ENCODE data around the gene LMAN1L. TPM values are rescaled to one million over a fixed set of nuclear protein-coding genes. Genes with fewer than 3 reads are reported as not detected.
A peak's percentile ranks its signal among the peaks of the same experiment; 100 is the strongest.

LMAN1L gene
- total RNA-seq = 8.1 TPM
- long read RNA-seq, partial matches to known transcripts = 0 of 2 reads
- long read RNA-seq, other reads (novel, unspliced or antisense) = 2 of 2 reads

GRCh38 chr15:74812533-74812932, at the start of gene LMAN1L:
TSS of gene LMAN1L (plus strand) at chr15:74812835. CDS start at chr15:74812855, 20 bp downstream.
- Histone ChIP-seq H3K4me1 (peaks cover 52% of the 10 kb centered on the region), H3K4me3 (peak within 1 kb of the TSS; percentile 41), H3K9me3 (replicated peaks) (no peaks in the 10 kb centered on the region), H3K36me3 (no peaks in the 10 kb centered on the region), H3K27me3 (ENCODE audit: low read depth) (no peaks in the 10 kb centered on the region), H3K27ac (replicated peaks) (peak within 1 kb of the TSS; percentile 30)
- intact Hi-C loops (cut with micrococcal nuclease) = no loop called here
- no peak for TF ChIP-seq CTCF (IDR thresholded peaks at IDR 0.05; ENCODE audit: borderline replicate concordance)
- no peak for DNase-seq

DNA sequence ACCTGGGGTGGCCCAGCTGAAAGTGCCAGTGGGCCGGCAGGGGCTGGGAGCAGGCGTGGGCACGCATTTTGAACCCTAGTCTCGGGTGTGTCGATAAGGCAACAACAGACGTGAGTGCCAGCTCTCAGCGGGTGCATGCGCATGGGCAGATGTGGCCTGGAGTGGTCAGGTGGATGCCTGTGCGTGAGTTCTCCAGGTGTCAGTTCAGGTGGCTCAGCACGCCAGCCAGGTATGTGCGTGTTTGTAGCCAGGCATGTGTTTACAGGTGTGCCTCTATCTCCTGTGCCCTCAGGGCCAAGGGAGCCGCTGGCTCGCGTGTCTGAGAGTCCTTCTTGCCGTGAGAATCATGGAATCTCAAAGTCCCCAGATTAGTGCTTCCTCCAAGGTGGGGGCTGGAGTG, 49.2 kb upstream of the LMAN1L start:
- no peak overlapping the region for H3K4me3 ChIP-seq
- H3K9me3 ChIP-seq (replicated peaks) = no peaks in the 10 kb centered on the region
- H3K27me3 ChIP-seq (ENCODE audit: low read depth) = peaks cover 7% of the 10 kb centered on the region
- H3K4me1 ChIP-seq = peaks cover 14% of the 10 kb centered on the region
- DNase-seq = no peak
- intact Hi-C loops (cut with micrococcal nuclease) = no loop called here
- peak overlapping the region; percentile 55 for H3K27ac ChIP-seq (replicated peaks)
- no peaks in the 10 kb centered on the region for H3K36me3 ChIP-seq
- TF ChIP-seq CTCF (IDR thresholded peaks at IDR 0.05; ENCODE audit: borderline replicate concordance) = no peak

DNA sequence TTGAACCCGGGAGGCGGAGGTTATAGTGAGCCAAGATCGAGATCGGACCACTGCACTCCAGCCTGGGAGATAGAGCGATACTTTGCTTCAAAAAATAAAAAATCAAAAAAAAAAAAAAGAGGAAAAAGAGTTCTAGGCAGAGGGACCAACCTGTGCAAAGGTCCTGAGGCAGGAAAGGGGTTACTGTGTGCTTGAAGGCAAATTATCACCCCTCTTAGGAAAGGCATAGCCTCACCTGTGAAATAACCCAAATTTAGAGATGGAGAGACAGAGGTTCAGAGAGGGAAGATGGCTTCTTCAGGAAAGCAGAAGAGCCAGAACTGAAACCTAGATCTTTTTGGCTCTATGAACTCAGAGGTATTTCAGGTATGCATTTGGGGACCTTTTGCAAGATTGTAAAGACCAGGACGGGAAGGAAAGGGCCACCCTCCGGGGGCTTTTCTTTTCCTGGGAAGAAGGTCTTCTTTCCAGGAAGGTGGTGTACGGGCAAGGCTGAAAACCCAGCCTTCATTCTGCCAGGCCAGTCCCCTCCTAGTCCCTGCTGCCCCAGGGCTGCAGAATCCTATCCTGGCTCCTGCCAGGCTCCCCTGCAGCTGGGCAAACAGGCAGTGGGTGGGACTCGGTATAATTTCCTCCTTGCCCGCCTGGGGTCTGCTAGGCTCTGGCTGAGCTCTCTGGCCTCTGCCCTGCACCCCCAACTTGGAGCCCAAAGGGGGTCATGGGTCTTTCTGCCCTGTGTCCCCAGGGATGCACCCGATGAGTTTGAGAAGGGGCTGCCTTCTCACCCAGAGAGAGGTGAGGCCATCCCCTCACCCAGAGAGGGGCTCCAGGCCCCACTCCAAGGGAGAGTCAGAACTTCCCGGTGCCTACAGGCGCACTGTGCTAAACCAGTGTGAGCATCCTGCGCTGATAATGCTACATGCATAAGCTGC, 45.2 kb upstream of the LMAN1L start:
- Histone ChIP-seq H3K27me3 (ENCODE audit: low read depth) (peaks cover 7% of the 10 kb centered on the region), H3K27ac (replicated peaks) (no peak overlapping the region), H3K36me3 (no peaks in the 10 kb centered on the region), H3K9me3 (replicated peaks) (no peaks in the 10 kb centered on the region), H3K4me3 (no peak overlapping the region), H3K4me1 (peaks cover 24% of the 10 kb centered on the region)
- no peak for DNase-seq
- intact Hi-C loops (cut with micrococcal nuclease) = loop anchor here (5.0 kb wide), 2 partner anchors 130 to 395 kb away; no protein-coding TSS in a partner anchor
- no peak for TF ChIP-seq CTCF (IDR thresholded peaks at IDR 0.05; ENCODE audit: borderline replicate concordance)

DNA sequence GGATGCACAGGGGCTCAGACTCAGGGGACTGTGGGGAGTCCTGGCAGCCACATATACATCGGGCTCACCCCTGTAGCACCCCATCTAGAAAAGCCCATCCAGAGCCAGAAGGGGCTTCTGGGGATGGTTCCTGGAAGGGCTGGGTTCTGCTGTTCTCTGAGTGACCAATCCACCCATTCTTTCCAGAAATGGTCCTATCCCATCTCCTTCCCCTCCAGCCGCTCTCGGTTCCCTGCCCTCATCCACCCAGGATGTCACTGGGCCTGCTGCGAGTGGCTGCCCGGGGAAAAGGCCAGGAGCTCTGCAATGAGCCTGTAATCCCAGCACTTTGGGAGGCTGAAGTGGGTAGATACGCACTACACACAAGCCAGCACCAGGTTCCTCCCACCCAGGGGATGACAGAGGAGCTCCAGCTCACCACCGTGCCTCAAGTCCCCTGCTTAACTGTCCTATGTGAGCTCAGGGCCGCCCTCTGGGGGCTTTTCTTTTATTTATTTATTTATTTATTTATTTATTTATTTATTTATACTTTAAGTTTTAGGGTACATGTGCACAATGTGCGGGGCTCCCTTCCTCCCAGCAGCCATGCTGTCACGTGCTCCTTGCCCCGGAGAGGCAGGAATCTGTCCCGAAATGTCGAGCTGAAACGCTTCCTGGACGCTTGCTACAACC, 44.4 kb upstream of the LMAN1L start:
- peaks cover 7% of the 10 kb centered on the region for H3K27me3 ChIP-seq (ENCODE audit: low read depth)
- H3K36me3 ChIP-seq = no peaks in the 10 kb centered on the region
- no peaks in the 10 kb centered on the region for H3K9me3 ChIP-seq (replicated peaks)
- intact Hi-C loops (cut with micrococcal nuclease) = loop anchor here (5.0 kb wide), 2 partner anchors 131 to 396 kb away; no protein-coding TSS in a partner anchor
- no peak overlapping the region for H3K4me3 ChIP-seq
- peaks cover 16% of the 10 kb centered on the region for H3K4me1 ChIP-seq
- TF ChIP-seq CTCF (IDR thresholded peaks at IDR 0.05; ENCODE audit: borderline replicate concordance) = no peak
- DNase-seq = no peak
- H3K27ac ChIP-seq (replicated peaks) = no peak overlapping the region

DNA sequence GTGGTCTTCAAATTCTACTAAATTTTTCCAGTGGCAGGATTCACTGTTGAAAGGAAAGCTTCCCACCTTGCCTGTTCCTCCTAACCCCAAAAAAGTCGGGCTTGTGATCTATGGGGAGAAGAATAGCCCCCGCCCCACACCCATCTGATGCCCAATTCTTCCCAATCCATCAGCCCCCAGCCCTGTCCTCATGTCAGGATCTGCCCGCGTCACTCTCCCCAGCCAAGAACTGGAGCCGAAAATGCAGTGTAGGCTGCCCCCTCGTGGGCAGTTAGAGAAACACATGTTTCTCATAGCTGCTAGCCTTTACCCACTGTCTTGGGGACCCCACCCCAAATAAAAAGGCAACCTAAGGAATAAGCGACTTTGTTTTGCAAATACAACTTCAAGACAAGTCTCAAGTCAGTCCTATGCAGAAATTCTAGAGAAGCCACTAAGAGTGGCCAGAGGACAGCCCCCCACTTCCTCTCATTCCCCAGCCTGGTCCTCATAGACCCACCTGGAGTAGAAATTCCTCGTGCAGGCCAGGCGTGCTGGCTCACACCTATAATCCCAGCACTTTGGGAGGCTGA, 43.8 kb upstream of the LMAN1L start:
- Histone ChIP-seq H3K4me1 (peaks cover 16% of the 10 kb centered on the region), H3K4me3 (no peak overlapping the region), H3K9me3 (replicated peaks) (no peaks in the 10 kb centered on the region), H3K36me3 (no peaks in the 10 kb centered on the region), H3K27ac (replicated peaks) (no peak overlapping the region), H3K27me3 (ENCODE audit: low read depth) (peaks cover 7% of the 10 kb centered on the region)
- peak; percentile 50 for DNase-seq
- peak; percentile 84 for TF ChIP-seq CTCF (IDR thresholded peaks at IDR 0.05; ENCODE audit: borderline replicate concordance)
- intact Hi-C loops (cut with micrococcal nuclease) = loop anchor here (5.0 kb wide), 2 partner anchors 132 to 397 kb away; no protein-coding TSS in a partner anchor
